Retinal pigment epithelial cell (primary cell): Measurements from ENCODE around the gene YAE1.

Experiments used
- DNase-seq: peaks from one replicate; pipeline ENCODE4 v3.0.0-alpha.2; 2010; ENCODE audit warnings: low read depth
- H3K4me3 ChIP-seq: 2 replicates; pipeline ENCODE4 v1.5.1; 2011; ENCODE audit warnings: mild to moderate bottlenecking, low read length, control low read depth, moderate library complexity
- TF ChIP-seq, protein P1 (sequence below): conservative IDR thresholded peaks from 2 replicates; pipeline ENCODE4 v1.5.1; 2011; ENCODE audit warnings: low read depth, low read length, control low read depth, inconsistent platforms

The YAE1 gene, protein sequence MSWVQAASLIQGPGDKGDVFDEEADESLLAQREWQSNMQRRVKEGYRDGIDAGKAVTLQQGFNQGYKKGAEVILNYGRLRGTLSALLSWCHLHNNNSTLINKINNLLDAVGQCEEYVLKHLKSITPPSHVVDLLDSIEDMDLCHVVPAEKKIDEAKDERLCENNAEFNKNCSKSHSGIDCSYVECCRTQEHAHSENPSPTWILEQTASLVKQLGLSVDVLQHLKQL

DNA sequence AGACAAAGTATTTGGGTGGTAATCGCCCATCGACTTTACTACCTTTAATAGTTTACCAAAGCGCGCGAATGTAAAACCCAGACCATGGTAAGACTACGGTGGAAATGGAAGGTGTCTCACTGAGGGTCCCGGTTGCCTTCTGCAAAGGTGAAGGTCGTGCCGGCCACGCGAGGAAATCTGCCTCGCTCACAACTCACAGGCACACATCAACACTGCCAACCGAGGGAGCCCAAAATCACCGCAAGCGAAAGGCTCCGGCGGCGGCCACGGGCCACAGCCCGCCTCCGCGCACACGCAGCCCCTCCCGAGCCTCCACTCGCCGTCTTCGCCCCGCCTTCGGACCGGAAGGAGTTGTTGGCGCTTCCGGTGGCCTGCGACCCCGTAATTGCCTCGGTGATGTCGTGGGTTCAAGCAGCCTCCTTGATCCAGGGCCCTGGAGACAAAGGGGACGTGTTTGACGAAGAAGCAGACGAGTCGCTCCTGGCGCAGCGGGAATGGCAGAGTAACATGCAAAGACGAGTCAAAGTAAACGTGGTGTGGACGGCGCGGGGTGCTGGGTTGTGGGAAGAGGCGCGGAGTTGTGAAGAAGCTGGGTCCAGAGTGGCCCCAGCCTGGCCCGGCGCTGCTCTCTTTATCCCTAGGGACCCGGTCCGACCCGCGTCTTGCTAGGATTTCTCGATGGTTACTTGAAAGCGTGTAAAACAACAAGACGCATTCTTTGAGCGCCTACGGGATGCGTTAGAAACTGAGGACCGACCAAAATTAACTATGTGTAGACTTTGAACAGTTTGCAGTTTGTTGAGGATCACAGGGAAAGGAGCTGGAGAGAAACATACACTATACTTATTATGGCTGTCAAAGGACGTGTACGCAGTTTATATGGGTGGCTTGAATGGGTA, at the start of gene YAE1:
YAE1 (plus strand) TSS at position 382 of the 899 bp plus-strand sequence; CDS start at position 397, 15 bp downstream.
- TF ChIP-seq, protein P1, sequence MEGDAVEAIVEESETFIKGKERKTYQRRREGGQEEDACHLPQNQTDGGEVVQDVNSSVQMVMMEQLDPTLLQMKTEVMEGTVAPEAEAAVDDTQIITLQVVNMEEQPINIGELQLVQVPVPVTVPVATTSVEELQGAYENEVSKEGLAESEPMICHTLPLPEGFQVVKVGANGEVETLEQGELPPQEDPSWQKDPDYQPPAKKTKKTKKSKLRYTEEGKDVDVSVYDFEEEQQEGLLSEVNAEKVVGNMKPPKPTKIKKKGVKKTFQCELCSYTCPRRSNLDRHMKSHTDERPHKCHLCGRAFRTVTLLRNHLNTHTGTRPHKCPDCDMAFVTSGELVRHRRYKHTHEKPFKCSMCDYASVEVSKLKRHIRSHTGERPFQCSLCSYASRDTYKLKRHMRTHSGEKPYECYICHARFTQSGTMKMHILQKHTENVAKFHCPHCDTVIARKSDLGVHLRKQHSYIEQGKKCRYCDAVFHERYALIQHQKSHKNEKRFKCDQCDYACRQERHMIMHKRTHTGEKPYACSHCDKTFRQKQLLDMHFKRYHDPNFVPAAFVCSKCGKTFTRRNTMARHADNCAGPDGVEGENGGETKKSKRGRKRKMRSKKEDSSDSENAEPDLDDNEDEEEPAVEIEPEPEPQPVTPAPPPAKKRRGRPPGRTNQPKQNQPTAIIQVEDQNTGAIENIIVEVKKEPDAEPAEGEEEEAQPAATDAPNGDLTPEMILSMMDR, result no peak
- H3K4me3 ChIP-seq, result peak within 1 kb of the TSS; percentile 96
- no peak for DNase-seq

DNA sequence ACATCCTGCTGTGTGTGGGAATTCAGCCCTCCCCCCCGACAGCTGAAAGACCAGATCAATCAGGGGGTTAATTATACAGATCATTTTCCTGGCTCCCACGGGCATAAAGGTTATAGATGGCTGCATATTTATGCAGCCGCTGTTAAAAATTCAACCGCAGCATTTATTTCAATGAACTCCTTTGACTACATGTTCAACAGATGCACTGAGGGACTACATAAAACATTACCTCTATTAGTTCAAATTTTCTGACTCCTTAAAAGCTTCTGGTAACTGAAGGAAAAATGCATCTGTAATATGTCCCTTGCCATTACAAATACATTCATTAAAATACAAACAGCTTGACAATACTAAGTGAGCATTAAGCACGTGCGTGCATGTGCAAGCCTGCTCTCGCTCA, 49.7 kb upstream of the YAE1 start:
- no peak overlapping the region for H3K4me3 ChIP-seq
- no peak for DNase-seq
- TF ChIP-seq, protein P1, result no peak

DNA sequence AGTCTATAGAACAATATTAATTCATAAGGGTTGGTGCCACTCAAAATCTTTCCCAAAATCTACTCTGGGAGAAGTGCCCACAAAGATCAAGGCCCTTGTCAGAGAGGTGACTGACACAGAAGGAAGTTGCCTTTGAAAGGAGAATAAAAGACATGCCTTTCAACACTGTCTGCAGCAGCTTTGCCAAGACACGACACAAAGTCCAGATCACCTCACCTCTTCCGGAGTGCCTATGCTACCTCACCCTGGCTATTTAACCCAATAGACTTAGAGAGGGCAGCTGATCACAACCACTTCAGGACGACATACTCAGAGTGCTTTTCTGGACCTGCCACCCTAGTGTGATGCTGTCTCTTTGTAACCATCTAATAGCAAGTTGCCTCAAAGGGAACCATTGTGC, 49.0 kb upstream of the YAE1 start:
- no peak overlapping the region for H3K4me3 ChIP-seq
- TF ChIP-seq, protein P1, result no peak
- no peak for DNase-seq

DNA sequence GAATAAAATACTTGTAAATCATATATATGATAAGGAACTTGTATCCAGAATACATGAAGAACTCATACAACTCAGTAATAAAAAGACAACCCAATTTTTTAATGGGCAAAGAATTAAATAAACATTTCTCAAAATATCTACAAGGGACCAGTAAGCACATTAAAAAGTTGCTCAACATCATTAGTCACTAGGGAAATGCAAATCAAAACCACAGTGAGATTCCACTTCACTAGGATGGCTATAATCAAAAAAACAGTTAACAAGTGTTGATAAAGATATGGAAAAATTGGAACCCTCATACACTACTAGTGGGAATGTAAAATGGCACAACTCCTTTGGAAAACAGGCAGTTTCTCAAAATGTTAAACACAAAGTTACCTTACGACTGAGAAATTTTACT, 40.3 kb upstream of the YAE1 start:
- no peak for DNase-seq
- TF ChIP-seq, protein P1, result no peak
- no peak overlapping the region for H3K4me3 ChIP-seq

DNA sequence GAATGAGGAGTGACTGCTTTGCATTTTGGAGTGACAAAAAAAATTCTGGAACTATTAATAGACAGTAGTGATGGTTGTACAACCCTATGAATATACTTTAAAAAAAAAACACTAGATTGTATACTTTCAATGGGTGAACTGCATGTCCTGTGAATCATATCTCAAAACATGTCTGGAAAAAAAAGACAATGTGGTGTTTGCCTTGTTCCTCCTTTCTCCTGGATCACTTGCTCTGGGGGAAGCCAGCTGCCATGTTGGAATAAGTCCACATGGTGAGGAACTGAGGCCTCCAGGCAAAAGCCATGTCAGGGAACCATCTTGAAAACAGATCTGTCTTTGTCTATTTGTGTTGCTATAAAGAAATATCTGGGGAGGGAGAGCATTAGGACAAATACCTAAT, 39.5 kb upstream of the YAE1 start:
- TF ChIP-seq, protein P1, result no peak
- no peak for DNase-seq
- H3K4me3 ChIP-seq, result no peak overlapping the region

DNA sequence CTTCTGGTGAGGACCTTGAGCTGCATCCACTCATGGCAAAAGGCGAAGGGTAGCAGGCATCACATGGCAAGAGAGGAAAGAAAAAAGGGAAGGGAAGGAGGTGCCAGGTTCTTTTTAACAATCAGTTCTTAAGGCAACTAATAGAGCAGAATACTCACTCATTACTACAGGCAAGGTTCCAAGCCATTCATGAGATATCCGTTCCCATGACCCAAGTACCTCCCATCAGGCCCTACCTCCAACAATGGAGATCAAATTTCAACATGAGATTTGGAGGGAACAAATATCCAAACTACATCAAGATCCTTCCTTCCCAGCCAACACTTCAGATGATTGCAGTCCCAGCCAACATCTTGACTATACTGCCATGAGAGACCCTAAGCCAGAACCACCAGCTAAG, 38.9 kb upstream of the YAE1 start:
- DNase-seq, result no peak
- TF ChIP-seq, protein P1, result no peak

DNA sequence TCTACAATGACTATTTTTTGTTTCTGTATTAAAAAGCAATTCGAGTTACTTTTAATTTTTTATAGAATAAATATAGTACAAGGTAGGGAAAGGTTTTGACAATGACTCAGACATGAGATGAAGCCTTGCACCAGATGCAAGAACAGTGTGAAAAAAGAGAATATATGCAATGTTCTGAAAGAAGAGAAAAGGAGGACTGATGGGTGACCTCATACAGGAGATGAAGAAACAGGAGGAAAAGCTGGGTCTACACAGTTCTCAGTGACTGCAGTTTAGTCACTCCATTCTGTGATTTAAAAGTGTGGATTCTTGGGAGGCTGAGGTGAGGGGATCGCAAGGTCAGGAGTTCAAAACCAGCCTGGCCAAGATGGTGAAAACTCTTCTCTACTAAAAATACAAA, 38.3 kb upstream of the YAE1 start:
- no peak for DNase-seq

More for the DNA sequence above, 38.9 kb upstream of the YAE1 start:
- no peak overlapping the region for H3K4me3 ChIP-seq

More for the DNA sequence above, 38.3 kb upstream of the YAE1 start:
- no peak overlapping the region for H3K4me3 ChIP-seq
- TF ChIP-seq, protein P1, result no peak
